Mesothelial cell of epicardium (in vitro differentiated cells): ENCODE measurements around the gene AHNAK2. TPM values are rescaled to one million over a fixed set of nuclear protein-coding genes. Genes with fewer than 3 reads are reported as not detected.
"Not testable (repeated sequence)": the region's sequence is repeated elsewhere in the genome, so short reads cannot be mapped to it uniquely, and the experiment has no call there.

ENCODE experiments used
- DNase-seq, 2 experiments: peaks; one replicate each; pipeline ENCODE4 v3.0.0; 2021; ENCODE audit warnings: low spot score in 2 of 2; ENCODE audit not compliant: unreplicated experiment in 2 of 2
- H3K27ac Mint-ChIP-seq: 2 replicates; pipeline ENCODE4 v1.8.0; 2021; ENCODE audit warnings: mixed read lengths
- H3K27me3 Mint-ChIP-seq: 2 replicates; pipeline ENCODE4 v1.8.0; 2021; ENCODE audit warnings: low read depth, mixed read lengths
- H3K36me3 Mint-ChIP-seq: 2 replicates; pipeline ENCODE4 v1.8.0; 2021; ENCODE audit warnings: mixed read lengths
- H3K4me1 Mint-ChIP-seq: 2 replicates; pipeline ENCODE4 v1.8.0; 2021; ENCODE audit warnings: mixed read lengths
- H3K4me3 Mint-ChIP-seq: 2 replicates; pipeline ENCODE4 v1.8.0; 2021; ENCODE audit warnings: mild to moderate bottlenecking, moderate library complexity, mixed read lengths
- H3K9me3 Mint-ChIP-seq: 2 replicates; pipeline ENCODE4 v1.8.0; 2021; ENCODE audit warnings: mixed read lengths
- total RNA-seq: library from RNA; stranded (reverse); gene quantifications from 3 replicates; pipeline ENCODE4 v1.2.1, GENCODE V29; 2021
- TF ChIP-seq, protein P1 (sequence below): fragments of 200-600 bp; sonication (generic); IDR thresholded peaks from one replicate; pipeline ENCODE4 v1.5.0; 2021; ENCODE audit warnings: antibody characterized with exemption; ENCODE audit not compliant: unreplicated experiment

The AHNAK2 gene
- total RNA-seq, 1 donor from 2014 or later, result 2.8 TPM

GRCh38 chr14:104925855-104926609 lies 52.1 kb downstream of the AHNAK2 start:
- H3K36me3 Mint-ChIP-seq, result no peaks in the 10 kb centered on the region
- TF ChIP-seq, protein P1, sequence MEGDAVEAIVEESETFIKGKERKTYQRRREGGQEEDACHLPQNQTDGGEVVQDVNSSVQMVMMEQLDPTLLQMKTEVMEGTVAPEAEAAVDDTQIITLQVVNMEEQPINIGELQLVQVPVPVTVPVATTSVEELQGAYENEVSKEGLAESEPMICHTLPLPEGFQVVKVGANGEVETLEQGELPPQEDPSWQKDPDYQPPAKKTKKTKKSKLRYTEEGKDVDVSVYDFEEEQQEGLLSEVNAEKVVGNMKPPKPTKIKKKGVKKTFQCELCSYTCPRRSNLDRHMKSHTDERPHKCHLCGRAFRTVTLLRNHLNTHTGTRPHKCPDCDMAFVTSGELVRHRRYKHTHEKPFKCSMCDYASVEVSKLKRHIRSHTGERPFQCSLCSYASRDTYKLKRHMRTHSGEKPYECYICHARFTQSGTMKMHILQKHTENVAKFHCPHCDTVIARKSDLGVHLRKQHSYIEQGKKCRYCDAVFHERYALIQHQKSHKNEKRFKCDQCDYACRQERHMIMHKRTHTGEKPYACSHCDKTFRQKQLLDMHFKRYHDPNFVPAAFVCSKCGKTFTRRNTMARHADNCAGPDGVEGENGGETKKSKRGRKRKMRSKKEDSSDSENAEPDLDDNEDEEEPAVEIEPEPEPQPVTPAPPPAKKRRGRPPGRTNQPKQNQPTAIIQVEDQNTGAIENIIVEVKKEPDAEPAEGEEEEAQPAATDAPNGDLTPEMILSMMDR, result no peak
- DNase-seq, result no peak
- H3K4me1 Mint-ChIP-seq, result no peaks in the 10 kb centered on the region
- no peak overlapping the region for H3K27ac Mint-ChIP-seq
- no peak overlapping the region for H3K4me3 Mint-ChIP-seq
- H3K9me3 Mint-ChIP-seq, result peaks cover 9% of the 10 kb centered on the region
- H3K27me3 Mint-ChIP-seq, result peaks cover 20% of the 10 kb centered on the region

GRCh38 chr14:104925214-104925854 lies 52.8 kb downstream of the AHNAK2 start:
- no peak for DNase-seq
- Mint-ChIP-seq H3K4me1 (no peaks in the 10 kb centered on the region), H3K36me3 (no peaks in the 10 kb centered on the region), H3K27ac (no peak overlapping the region), H3K9me3 (peaks cover 10% of the 10 kb centered on the region), H3K4me3 (no peak overlapping the region), H3K27me3 (peaks cover 13% of the 10 kb centered on the region)
- TF ChIP-seq, protein P1, result no peak

GRCh38 chr14:104924421-104925213 lies 53.6 kb downstream of the AHNAK2 start, which contains the start of gene PLD4:
PLD4 (plus strand) TSS chr14:104924879; CDS start chr14:104927141, 2,262 bp downstream.
- no peak for DNase-seq
- no peak within 1 kb of the TSS for H3K27ac Mint-ChIP-seq
- TF ChIP-seq, protein P1, result no peak
- peaks cover 7% of the 10 kb centered on the region for H3K27me3 Mint-ChIP-seq
- H3K4me1 Mint-ChIP-seq, result no peaks in the 10 kb centered on the region
- H3K36me3 Mint-ChIP-seq, result no peaks in the 10 kb centered on the region
- no peak within 1 kb of the TSS for H3K4me3 Mint-ChIP-seq
- H3K9me3 Mint-ChIP-seq, result peaks cover 10% of the 10 kb centered on the region

- H3K9me3 Mint-ChIP-seq, result peaks cover 14% of the 10 kb centered on the region
- TF ChIP-seq, protein P1, result no peak
- no peak overlapping the region for H3K27ac Mint-ChIP-seq
- H3K4me1 Mint-ChIP-seq, result no peaks in the 10 kb centered on the region
- no peak overlapping the region for H3K4me3 Mint-ChIP-seq
- peaks cover 1% of the 10 kb centered on the region for H3K27me3 Mint-ChIP-seq
- no peaks in the 10 kb centered on the region for H3K36me3 Mint-ChIP-seq
- no peak for DNase-seq
These were observed 54.3 kb downstream of the AHNAK2 start for GRCh38 chr14:104923640-104924420.

GRCh38 chr14:104919993-104920315 lies 58.2 kb downstream of the AHNAK2 start:
- Mint-ChIP-seq H3K4me1 (no peaks in the 10 kb centered on the region), H3K27ac (no peak overlapping the region), H3K36me3 (no peaks in the 10 kb centered on the region), H3K9me3 (peaks cover 14% of the 10 kb centered on the region), H3K27me3 (peaks cover 7% of the 10 kb centered on the region), H3K4me3 (no peak overlapping the region)
- TF ChIP-seq, protein P1, result no peak
- DNase-seq, result no peak

GRCh38 chr14:104919152-104919992 lies 58.8 kb downstream of the AHNAK2 start:
- Mint-ChIP-seq H3K27me3 (peaks cover 13% of the 10 kb centered on the region), H3K9me3 (peaks cover 13% of the 10 kb centered on the region)
- not testable (repeated sequence) for DNase-seq, H3K36me3 Mint-ChIP-seq, H3K27ac Mint-ChIP-seq, H3K4me1 Mint-ChIP-seq, H3K4me3 Mint-ChIP-seq
